Measurements from ENCODE around the gene HMGA1.
A peak's percentile ranks its signal among the peaks of the same experiment; 100 is the strongest.

Gene HMGA1

DNA sequence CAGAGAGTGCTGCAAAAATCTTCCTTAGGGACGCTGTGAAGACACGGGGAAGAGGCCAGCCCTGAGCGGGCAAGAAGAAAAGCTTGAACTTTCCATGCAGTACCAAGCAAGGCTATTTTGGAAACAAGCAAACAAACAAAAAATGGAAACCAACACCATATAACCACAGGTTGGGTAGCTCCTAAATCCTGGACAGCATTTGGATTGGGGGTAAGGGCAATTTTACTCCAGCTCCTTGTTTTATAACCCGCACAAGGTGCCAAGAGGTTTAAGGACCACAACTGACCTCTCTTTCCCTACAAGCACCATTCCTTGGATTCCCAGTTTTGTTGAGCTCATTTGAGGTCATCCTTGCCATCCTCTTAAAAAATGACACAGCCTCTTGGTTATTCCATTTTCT lies 43.5 kb downstream of the HMGA1 start:
- DNase-seq (ENCODE audit: low read depth) = no peak
- TF ChIP-seq CTCF (IDR thresholded peaks at IDR 0.05; ENCODE audit: low read length, missing control alignments) = no peak
- no peak overlapping the region for H3K4me3 ChIP-seq (replicated peaks; ENCODE audit: low read depth, low read length)

DNA sequence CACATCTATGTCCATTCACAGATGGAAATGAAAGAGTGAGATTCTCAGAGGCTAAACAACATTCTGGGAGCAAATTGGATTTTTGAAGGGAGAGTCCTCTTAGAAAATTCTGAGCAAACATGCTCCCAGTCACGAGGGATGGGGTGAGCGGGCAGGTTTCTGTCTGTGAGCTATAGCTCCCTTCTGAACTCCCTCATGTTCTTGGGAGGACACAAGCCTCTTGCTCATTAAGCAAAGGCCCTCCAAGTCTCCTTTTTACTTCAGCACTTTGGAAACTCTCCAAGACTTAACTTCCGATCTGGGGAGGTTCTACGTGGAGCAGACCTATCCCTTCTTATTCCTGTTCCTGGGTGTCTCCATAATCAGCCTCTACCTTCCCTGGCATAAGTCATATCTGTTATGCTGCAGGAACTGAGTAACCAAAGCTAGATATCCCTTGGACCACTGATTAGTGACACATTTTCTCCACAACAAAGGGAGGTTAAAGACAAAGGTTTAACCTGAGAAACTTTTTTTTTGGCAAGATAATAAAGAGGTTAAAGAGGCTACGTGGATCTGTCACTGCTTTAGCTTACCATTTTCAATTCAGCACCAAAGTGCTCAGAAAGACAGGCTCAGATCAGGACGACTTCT lies 45.1 kb downstream of the HMGA1 start:
- H3K4me3 ChIP-seq (replicated peaks; ENCODE audit: low read depth, low read length) = no peak overlapping the region
- peak; percentile 38 for DNase-seq (ENCODE audit: low read depth)
- no peak for TF ChIP-seq CTCF (IDR thresholded peaks at IDR 0.05; ENCODE audit: low read length, missing control alignments)

DNA sequence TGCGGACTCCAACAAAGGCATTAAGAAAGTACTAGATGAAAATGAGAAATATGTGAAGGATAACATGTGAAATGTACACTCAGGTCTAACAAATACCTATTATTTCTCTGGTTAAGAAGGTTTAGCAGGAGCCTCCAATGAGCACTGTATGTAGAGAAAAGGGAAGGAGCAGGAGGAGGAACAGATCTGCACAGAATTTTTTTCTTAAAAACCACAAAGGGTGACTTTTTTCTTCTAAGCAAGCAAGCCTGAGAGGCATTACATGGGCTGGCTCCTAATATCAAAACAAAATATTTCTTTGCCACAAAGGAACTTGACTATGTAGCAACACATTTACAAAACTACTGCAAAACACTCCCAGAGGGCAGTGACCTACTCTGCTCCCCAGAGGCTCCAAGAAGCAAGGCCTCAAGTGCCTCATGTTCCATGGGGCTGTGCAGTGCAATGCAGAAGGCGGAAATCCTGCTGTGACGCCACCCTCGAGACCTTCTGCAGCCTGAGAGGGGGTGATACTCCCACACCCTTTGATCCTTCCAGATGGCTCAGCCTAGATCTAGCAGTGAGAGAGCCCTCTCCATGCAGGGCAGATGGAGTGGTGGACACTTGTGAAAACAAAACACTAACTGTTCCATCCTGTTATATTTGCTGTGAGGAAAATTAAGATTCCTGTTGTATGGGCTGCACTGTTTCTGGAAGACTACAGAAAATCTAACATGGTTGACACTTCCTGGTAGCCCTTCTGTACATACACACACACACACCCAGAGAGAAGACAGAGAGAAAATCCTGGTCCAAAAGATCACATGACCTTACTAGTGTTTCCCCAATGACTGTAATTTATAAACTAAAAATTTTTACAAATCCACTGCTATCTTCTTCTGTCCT lies 48.1 kb downstream of the HMGA1 start:
- no peak overlapping the region for H3K4me3 ChIP-seq (replicated peaks; ENCODE audit: low read depth, low read length)
- DNase-seq (ENCODE audit: low read depth) = peak; percentile 79

GRCh38 chr6:34285448-34286164 lies 48.9 kb downstream of the HMGA1 start:
- DNase-seq (ENCODE audit: low read depth) = no peak
- H3K4me3 ChIP-seq (replicated peaks; ENCODE audit: low read depth, low read length) = no peak overlapping the region
- TF ChIP-seq CTCF (IDR thresholded peaks at IDR 0.05; ENCODE audit: low read length, missing control alignments) = no peak

More for the DNA sequence above, 48.1 kb downstream of the HMGA1 start:
- TF ChIP-seq CTCF (IDR thresholded peaks at IDR 0.05; ENCODE audit: low read length, missing control alignments) = no peak

DNA sequence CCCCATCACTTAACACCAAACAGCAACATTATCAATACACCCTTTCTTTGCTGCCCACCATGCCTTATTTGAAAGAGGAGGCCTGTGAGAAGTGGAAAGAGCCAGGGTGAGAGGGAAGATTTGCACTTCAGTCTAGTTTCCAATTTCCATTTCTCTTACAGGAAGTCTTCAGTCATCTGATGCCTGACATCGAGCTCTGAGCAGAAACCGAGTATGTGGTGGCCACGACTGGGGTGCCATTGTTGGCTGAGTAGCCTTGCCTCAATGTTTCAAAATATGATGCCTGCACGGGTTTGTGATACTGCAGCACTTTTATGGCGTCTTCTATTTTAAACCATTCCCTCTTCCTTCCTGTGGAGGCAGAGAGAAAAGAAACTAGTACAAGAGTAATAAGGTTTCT lies 51.9 kb downstream of the HMGA1 start:
- no peak overlapping the region for H3K4me3 ChIP-seq (replicated peaks; ENCODE audit: low read depth, low read length)
- TF ChIP-seq CTCF (IDR thresholded peaks at IDR 0.05; ENCODE audit: low read length, missing control alignments) = no peak
- no peak for DNase-seq (ENCODE audit: low read depth)

DNA sequence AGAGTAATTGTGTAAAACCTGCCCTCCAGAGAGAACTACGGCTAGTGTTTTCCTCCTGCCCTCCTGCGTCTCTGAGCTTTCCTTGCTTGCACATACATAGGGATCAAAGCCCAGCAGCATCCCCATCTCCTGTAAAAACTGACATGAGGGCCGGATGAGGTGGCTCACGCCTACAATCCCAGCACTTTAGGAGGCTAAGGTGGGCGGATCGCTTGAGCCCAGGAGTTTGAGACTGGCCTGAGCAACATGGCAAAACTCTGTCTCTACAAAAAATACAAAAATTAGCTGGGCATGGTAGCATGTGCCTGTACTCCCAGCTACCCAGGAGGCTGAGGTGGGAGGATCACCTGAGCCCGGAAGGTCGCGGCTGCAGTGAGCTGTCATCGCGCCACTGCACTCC lies 52.5 kb downstream of the HMGA1 start:
- H3K4me3 ChIP-seq (replicated peaks; ENCODE audit: low read depth, low read length) = no peak overlapping the region
- no peak for DNase-seq (ENCODE audit: low read depth)
- TF ChIP-seq CTCF (IDR thresholded peaks at IDR 0.05; ENCODE audit: low read length, missing control alignments) = no peak
